SW480 (cell line): ENCODE data around the gene FLT1.

Experiments used
- DNase-seq: peaks from one replicate; pipeline ENCODE4 v3.0.0-alpha.2; 2016; ENCODE audit warnings: low spot score

The FLT1 gene

GRCh38 chr13:28458608-28459007 is 36.3 kb downstream of the FLT1 start:
- no peak for DNase-seq

GRCh38 chr13:28458051-28458450 is 36.9 kb downstream of the FLT1 start:
- DNase-seq, result no peak

DNA sequence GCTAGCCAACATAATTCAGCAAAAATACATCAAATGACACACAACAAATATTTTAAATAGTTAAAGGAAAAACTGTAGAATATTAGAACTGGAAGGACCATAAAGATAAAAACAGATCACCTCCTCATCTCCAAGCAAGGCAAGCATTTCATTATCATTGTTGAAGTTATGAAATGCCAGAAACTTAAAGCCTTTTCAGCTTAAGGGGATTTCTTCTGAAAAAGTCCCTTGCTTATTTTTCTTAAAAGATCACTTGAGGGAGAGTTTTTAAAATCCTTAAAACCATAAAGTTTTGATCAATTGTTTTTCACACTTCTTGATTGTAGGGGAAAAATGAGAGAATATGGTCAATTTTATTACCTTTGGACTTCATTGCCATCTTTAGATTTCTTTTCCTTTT is 37.4 kb downstream of the FLT1 start:
- DNase-seq, result no peak

DNA sequence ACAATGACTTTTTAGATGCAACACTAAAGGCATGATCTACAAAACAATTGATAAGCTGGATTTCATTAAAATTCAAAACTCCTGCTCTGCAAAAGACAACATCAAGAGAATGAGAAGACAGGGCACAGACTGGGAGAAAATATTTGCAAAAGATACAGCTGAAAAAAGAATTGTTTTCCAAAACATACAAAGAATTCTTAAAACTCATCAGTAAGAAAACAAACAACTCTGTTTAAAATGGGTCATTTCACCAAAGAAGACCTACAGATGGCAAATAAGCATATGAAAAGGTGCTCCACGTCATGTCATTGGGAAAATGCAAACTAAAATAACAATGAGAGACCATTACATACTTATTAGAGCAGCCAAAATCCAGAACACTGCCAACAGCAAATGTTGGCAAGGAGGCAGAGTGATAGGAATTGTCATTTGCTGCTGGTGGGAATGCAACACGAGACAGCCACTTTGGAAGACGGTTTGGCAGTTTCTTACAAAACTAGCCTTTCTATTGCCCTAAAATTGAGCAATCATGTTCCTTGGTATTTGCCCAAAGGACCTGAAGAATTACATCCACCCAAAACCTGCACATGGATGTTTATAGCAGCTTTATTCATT is 39.2 kb downstream of the FLT1 start:
- no peak for DNase-seq

- no peak for DNase-seq
Observed at GRCh38 chr13:28452755-28453154, 42.2 kb downstream of the FLT1 start.

- no peak for DNase-seq
Observed at GRCh38 chr13:28451482-28452217, 43.3 kb downstream of the FLT1 start.

GRCh38 chr13:28449826-28450773 is 44.8 kb downstream of the FLT1 start:
- DNase-seq, result no peak

DNA sequence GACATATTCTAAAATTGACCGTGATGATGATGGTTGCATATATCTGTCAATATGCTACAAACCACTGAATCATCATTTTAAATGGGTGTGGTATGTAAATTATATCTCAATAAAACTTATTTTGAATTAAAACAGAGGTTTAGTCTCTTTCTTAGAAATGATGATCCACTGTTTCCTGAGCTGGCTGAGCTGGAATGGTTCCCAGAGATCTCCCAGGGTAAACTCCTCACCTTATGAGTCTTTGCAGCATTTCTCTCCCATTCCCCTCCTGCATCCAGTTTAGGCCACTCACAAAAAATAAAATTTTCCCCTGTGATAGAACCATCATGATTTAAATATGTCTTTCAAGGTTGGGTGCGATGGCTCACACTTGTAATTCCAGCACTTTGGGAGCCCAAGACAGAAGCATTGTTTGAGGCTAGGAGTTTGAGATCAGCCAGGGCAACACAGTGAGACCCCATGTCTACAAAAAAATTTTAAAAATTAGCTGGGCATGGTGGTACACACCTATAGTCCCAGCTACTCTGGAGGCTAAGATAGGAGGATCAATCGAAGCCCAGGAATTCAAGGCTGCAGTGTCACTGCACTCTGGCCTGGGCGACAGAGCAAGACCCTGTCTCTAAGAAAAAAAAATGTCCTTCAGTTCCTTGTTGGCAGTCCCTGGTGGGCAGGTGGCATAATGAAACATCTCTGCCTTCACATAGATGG is 46.1 kb downstream of the FLT1 start:
- DNase-seq, result no peak

DNA sequence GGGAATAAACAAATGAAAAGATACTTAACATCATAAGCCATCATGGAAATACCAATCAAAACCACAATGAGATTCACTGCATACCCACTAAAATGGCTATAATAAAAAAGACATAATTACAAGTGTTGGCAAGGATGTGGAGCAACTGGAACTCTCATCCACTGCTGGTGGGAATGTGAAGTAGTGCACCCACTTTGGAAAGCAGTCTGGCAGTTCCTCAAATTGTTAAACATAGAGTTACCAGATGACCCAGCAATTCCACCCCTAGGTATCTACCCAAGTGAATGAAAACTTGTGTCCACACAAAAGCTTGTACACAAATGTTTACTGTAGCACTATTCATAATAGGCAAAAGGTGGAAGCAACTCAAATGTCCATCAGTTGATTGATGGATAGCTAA is 46.9 kb downstream of the FLT1 start:
- no peak for DNase-seq

DNA sequence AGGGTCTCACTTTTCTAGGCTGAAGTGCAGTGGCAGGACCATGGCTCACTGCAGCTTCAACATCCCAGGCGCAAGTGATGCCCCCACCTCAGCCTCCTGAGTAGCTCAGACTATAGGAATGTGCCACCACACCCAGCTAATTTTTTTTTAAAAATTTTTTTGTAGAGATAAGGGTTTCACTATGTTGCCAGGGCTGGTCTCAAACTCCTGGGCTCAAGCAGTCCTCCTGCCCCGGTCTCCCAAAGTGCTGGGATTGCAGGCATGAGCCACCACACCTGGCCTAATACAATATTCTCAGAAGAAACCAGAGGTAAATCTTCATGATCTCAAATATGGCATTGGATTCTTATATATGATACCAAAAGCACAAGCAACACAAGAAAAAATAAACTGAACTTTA is 47.7 kb downstream of the FLT1 start:
- no peak for DNase-seq

- no peak for DNase-seq
Observed at GRCh38 chr13:28442839-28443238, 52.1 kb downstream of the FLT1 start.

DNA sequence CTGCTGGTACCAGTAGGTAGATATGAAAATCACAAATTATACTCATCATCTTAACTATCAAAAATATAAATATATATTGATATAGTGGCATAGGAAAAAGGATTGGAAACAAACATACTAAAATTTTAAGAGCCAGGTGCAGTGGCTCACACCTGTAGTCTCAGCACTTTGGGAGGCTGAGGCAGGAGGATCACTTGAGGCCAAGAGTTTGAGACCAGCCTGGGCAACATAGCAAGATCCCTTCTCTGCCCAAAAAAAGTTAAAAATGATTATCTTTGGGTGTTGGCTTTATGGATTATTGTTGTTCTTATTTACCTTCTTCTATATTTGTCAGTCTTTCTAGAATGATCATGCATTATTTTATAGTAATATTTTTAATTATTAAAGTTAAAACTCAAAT is 53.4 kb downstream of the FLT1 start:
- DNase-seq, result no peak

- DNase-seq, result no peak
Observed at GRCh38 chr13:28440774-28441504, 54.0 kb downstream of the FLT1 start.

GRCh38 chr13:28438598-28439334 is 56.2 kb downstream of the FLT1 start:
- DNase-seq, result no peak

- no peak for DNase-seq
Observed at GRCh38 chr13:28438067-28438466, 56.9 kb downstream of the FLT1 start.

- DNase-seq, result no peak
Observed at GRCh38 chr13:28435917-28436316, 59.0 kb downstream of the FLT1 start.

- no peak for DNase-seq
Observed at GRCh38 chr13:28434926-28435325, 60.0 kb downstream of the FLT1 start.

- DNase-seq, result no peak
Observed at GRCh38 chr13:28432816-28433560, 61.9 kb downstream of the FLT1 start.

GRCh38 chr13:28429685-28430290 is 65.1 kb downstream of the FLT1 start:
- DNase-seq, result no peak

DNA sequence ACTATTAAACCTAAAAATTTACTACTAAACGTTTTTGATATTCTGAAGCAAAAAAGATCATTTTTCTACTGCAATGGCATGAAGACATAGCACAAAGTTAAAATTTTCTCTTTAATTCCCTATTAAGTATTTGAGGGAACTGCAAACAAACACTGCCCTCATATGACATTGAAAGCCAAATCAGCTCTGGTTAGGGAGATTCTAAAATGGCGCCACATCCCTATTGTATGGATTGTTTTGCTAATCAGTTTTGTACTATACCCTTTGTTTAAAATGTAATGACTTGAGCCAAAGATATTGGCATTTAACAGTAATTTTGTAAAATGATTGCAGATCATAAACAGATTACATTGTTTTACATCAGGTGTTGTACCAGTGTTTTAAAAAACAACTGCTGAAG is 65.8 kb downstream of the FLT1 start:
- no peak for DNase-seq
